Thymus (tissue), 11 donors: ENCODE measurements around the gene ACTN3. TPM values are rescaled to one million over a fixed set of nuclear protein-coding genes. Genes with fewer than 3 reads are reported as not detected.
"Not testable (repeated sequence)": the region's sequence is repeated elsewhere in the genome, so short reads cannot be mapped to it uniquely, and the experiment has no call there.

Experiments
- DNase-seq, 9 donors: peaks; one replicate each; pipeline ENCODE4 v3.0.0-alpha.2; 2013; ENCODE audit warnings: low spot score in 9 of 9, low read depth in 6 of 9, missing footprints in 1 of 9
- H3K27ac ChIP-seq, 2 donors: one replicate each; pipeline ENCODE4 v1.5.1; 2013; ENCODE audit warnings: control low read depth in 1 of 2, low read depth in 1 of 2, low read length in 1 of 2, mild to moderate bottlenecking in 1 of 2, moderate library complexity in 1 of 2
- H3K27me3 ChIP-seq, 2 donors: one replicate each; pipeline ENCODE4 v1.5.1; 2013; ENCODE audit warnings: low read length in 1 of 2; ENCODE audit not compliant: control insufficient read depth in 2 of 2, insufficient read depth in 1 of 2
- H3K36me3 ChIP-seq, 2 donors: one replicate each; pipeline ENCODE4 v1.5.1; 2013; ENCODE audit warnings: low read length in 1 of 2, mild to moderate bottlenecking in 1 of 2, moderate library complexity in 1 of 2; ENCODE audit not compliant: control insufficient read depth in 2 of 2, insufficient read depth in 2 of 2
- H3K4me1 ChIP-seq, 2 donors: one replicate each; pipeline ENCODE4 v1.5.1; 2013; ENCODE audit warnings: low read length in 2 of 2; ENCODE audit not compliant: control insufficient read depth in 2 of 2, insufficient read depth in 2 of 2
- H3K4me3 ChIP-seq, 2 donors: one replicate each; pipeline ENCODE4 v1.5.1; 2013; ENCODE audit warnings: low read length in 2 of 2, control low read depth in 1 of 2, mild to moderate bottlenecking in 1 of 2
- H3K9me3 ChIP-seq, 2 donors: one replicate each; pipeline ENCODE4 v1.5.1; 2013; ENCODE audit warnings: low read length in 1 of 2, mild to moderate bottlenecking in 1 of 2; ENCODE audit not compliant: control insufficient read depth in 2 of 2, insufficient read depth in 1 of 2
- WGBS: extraction: QIAGEN DNeasy Blood & Tissue Kit; methylation state at CpG from one replicate; pipeline ENCODE4 v1.1.7; 2013; 5-methylcytosine and 5-hydroxymethylcytosine counted together
- polyA plus RNA-seq: library from polyadenylated mRNA; stranded (reverse); fragments of 200-250 nt; gene quantifications from one replicate; pipeline ENCODE4 v1.2.3, GENCODE V29; 2013
- total RNA-seq: library from RNA; stranded (reverse); fragments of 120-200 nt; gene quantifications from one replicate; pipeline ENCODE4 v1.2.4, GENCODE V29; 2013
- donor health status: healthy.

Gene ACTN3
- total and polyA plus RNA-seq, 2 donors = 0.05 TPM

GRCh38 chr11:66524304-66525040 lies 22.2 kb upstream of the ACTN3 start:
- WGBS = 97% methylated on average over 10 of the region's 10 CpGs
- Histone ChIP-seq H3K27me3 (no peaks in the 10 kb centered on the region), H3K36me3 (peaks cover 36 to 39% of the 10 kb centered on the region in 2 donors)

GRCh38 chr11:66529069-66529468 lies 17.6 kb upstream of the ACTN3 start:
- Histone ChIP-seq H3K4me3 (no peak overlapping the region), H3K27ac (no peak overlapping the region), H3K4me1 (no peaks in the 10 kb centered on the region), H3K36me3 (peaks cover 5 to 19% of the 10 kb centered on the region in 2 donors), H3K9me3 (no peaks in the 10 kb centered on the region), H3K27me3 (no peaks in the 10 kb centered on the region)
- no peak for DNase-seq
- 94% methylated on average over 10 of the region's 10 CpGs for WGBS

More at GRCh38 chr11:66524304-66525040, 22.2 kb upstream of the ACTN3 start:
- Histone ChIP-seq H3K4me1 (no peaks in the 10 kb centered on the region), H3K4me3 (no peak overlapping the region), H3K27ac (no peak overlapping the region), H3K9me3 (no peaks in the 10 kb centered on the region)
- DNase-seq = no peak

GRCh38 chr11:66529655-66530054 lies 17.0 kb upstream of the ACTN3 start:
- H3K27ac ChIP-seq = no peak overlapping the region
- H3K4me3 ChIP-seq = no peak overlapping the region
- no peaks in the 10 kb centered on the region for H3K27me3 ChIP-seq
- no peaks in the 10 kb centered on the region for H3K4me1 ChIP-seq
- no peaks in the 10 kb centered on the region for H3K9me3 ChIP-seq
- DNase-seq = no peak
- peaks cover 5 to 19% of the 10 kb centered on the region in 2 donors for H3K36me3 ChIP-seq
- WGBS = 94% methylated on average over 13 of the region's 13 CpGs

- Histone ChIP-seq H3K27ac (no peak overlapping the region), H3K4me1 (no peaks in the 10 kb centered on the region), H3K27me3 (no peaks in the 10 kb centered on the region), H3K9me3 (no peaks in the 10 kb centered on the region), H3K4me3 (no peak overlapping the region), H3K36me3 (peaks cover 9 to 23% of the 10 kb centered on the region in 2 donors)
- DNase-seq = no peak
- 94% methylated on average over 10 of the region's 10 CpGs for WGBS
Observed at GRCh38 chr11:66530927-66531709, 15.6 kb upstream of the ACTN3 start.

GRCh38 chr11:66531841-66532240 lies 14.9 kb upstream of the ACTN3 start:
- Histone ChIP-seq H3K9me3 (no peaks in the 10 kb centered on the region), H3K27me3 (no peaks in the 10 kb centered on the region), H3K27ac (no peak overlapping the region), H3K36me3 (peaks cover 13 to 28% of the 10 kb centered on the region in 2 donors), H3K4me1 (no peaks in the 10 kb centered on the region), H3K4me3 (no peak overlapping the region)
- no peak for DNase-seq
- WGBS = 96% methylated on average over 11 of the region's 11 CpGs

- no peak overlapping the region for H3K4me3 ChIP-seq
- 90% methylated on average over 6 of the region's 6 CpGs for WGBS
- H3K4me1 ChIP-seq = no peaks in the 10 kb centered on the region
- peaks cover 13 to 33% of the 10 kb centered on the region in 2 donors for H3K36me3 ChIP-seq
- no peaks in the 10 kb centered on the region for H3K27me3 ChIP-seq
- no peaks in the 10 kb centered on the region for H3K9me3 ChIP-seq
- H3K27ac ChIP-seq = no peak overlapping the region
- no peak for DNase-seq
Observed at GRCh38 chr11:66532784-66533183, 13.9 kb upstream of the ACTN3 start.

- 98% methylated on average over 16 of the region's 16 CpGs for WGBS
- Histone ChIP-seq H3K4me3 (no peak overlapping the region), H3K27ac (no peak overlapping the region), H3K9me3 (no peaks in the 10 kb centered on the region), H3K36me3 (peaks cover 34 to 48% of the 10 kb centered on the region in 2 donors), H3K27me3 (no peaks in the 10 kb centered on the region), H3K4me1 (peaks cover 11 to 12% of the 10 kb centered on the region in 2 donors)
- no peak for DNase-seq
Observed at GRCh38 chr11:66539170-66539869, 7.4 kb upstream of the ACTN3 start.

GRCh38 chr11:66539870-66540213 lies 6.9 kb upstream of the ACTN3 start:
- no peak for DNase-seq
- Histone ChIP-seq H3K27me3 (no peaks in the 10 kb centered on the region), H3K36me3 (peaks cover 34 to 48% of the 10 kb centered on the region in 2 donors), H3K27ac (no peak overlapping the region), H3K9me3 (no peaks in the 10 kb centered on the region), H3K4me3 (no peak overlapping the region), H3K4me1 (peaks cover 11 to 16% of the 10 kb centered on the region in 2 donors)
- WGBS = 91% methylated on average over 10 of the region's 10 CpGs

- not testable (repeated sequence) for H3K27me3 ChIP-seq, H3K9me3 ChIP-seq, H3K27ac ChIP-seq, H3K4me3 ChIP-seq, DNase-seq
- peaks cover 11 to 23% of the 10 kb centered on the region in 2 donors for H3K4me1 ChIP-seq
- WGBS = 93% methylated on average over 8 of the region's 8 CpGs
- peaks cover 30 to 48% of the 10 kb centered on the region in 2 donors for H3K36me3 ChIP-seq
Observed at GRCh38 chr11:66540598-66540997, 6.1 kb upstream of the ACTN3 start.
